ENCODE measurements around the gene GLI3. TPM values are rescaled to one million over a fixed set of nuclear protein-coding genes. Genes with fewer than 3 reads are reported as not detected.

Gene GLI3
- total RNA-seq, 1 experiment from 2014 or later = 23.1 TPM

DNA sequence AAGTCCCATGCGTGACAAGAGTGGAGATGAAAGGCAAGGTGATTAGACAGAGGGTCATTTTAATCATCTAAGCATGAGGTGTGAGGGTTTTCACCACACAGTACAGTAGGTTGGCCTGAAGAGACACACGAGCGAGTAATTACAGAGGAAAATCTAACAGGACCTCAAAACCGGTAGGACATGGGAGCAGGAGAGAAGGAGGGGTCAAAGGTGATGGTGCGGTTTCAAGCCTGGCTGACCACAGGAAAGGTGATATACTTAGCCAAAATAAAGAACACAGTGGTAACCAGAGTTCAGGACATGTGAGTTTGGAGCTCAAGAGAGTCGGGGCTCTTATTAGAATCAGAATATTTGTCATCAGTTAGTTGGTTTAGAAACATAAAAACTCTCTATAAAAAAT, 20.0 kb downstream of the GLI3 start:
- intact Hi-C loops (cut with micrococcal nuclease) = no loop called here
- ChIA-PET POLR2A (interaction anchor here (0.6 to 9.1 kb wide), 4 partner anchors 15 to 300 kb away, joined by 3 to 135 read pairs (median 19); no protein-coding TSS in a partner anchor), CTCF (interaction anchor here (0.6 to 1.1 kb wide), 4 partner anchors 22 to 616 kb away, joined by 3 read pairs; no protein-coding TSS in a partner anchor)
- BruUV-seq (replicated peaks) = no TSS peak
- no peak overlapping the region for H3K27ac Mint-ChIP-seq (ENCODE audit: low read depth, unreplicated experiment)
- H3K9me3 Mint-ChIP-seq (ENCODE audit: unreplicated experiment) = no peaks in the 10 kb centered on the region
- no peak for DNase-seq (ENCODE audit: unreplicated experiment)
- peaks cover 33% of the 10 kb centered on the region for H3K4me1 Mint-ChIP-seq (ENCODE audit: insufficient read depth, unreplicated experiment)
- TF ChIP-seq, protein P1, sequence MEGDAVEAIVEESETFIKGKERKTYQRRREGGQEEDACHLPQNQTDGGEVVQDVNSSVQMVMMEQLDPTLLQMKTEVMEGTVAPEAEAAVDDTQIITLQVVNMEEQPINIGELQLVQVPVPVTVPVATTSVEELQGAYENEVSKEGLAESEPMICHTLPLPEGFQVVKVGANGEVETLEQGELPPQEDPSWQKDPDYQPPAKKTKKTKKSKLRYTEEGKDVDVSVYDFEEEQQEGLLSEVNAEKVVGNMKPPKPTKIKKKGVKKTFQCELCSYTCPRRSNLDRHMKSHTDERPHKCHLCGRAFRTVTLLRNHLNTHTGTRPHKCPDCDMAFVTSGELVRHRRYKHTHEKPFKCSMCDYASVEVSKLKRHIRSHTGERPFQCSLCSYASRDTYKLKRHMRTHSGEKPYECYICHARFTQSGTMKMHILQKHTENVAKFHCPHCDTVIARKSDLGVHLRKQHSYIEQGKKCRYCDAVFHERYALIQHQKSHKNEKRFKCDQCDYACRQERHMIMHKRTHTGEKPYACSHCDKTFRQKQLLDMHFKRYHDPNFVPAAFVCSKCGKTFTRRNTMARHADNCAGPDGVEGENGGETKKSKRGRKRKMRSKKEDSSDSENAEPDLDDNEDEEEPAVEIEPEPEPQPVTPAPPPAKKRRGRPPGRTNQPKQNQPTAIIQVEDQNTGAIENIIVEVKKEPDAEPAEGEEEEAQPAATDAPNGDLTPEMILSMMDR (IDR thresholded peaks at IDR 0.05; ENCODE audit: unreplicated experiment) = no peak
- no peaks in the 10 kb centered on the region for H3K27me3 Mint-ChIP-seq (ENCODE audit: insufficient read depth, unreplicated experiment)
- no peak overlapping the region for H3K4me3 Mint-ChIP-seq (ENCODE audit: unreplicated experiment)
- H3K36me3 Mint-ChIP-seq (ENCODE audit: insufficient read depth, unreplicated experiment) = peaks cover 62% of the 10 kb centered on the region

GRCh38 chr7:42214060-42214679, 22.8 kb downstream of the GLI3 start:
- Mint-ChIP-seq H3K27me3 (ENCODE audit: insufficient read depth, unreplicated experiment) (no peaks in the 10 kb centered on the region), H3K36me3 (ENCODE audit: insufficient read depth, unreplicated experiment) (peaks cover 44% of the 10 kb centered on the region), H3K9me3 (ENCODE audit: unreplicated experiment) (no peaks in the 10 kb centered on the region), H3K4me1 (ENCODE audit: insufficient read depth, unreplicated experiment) (peaks cover 11% of the 10 kb centered on the region), H3K27ac (ENCODE audit: low read depth, unreplicated experiment) (no peak overlapping the region), H3K4me3 (ENCODE audit: unreplicated experiment) (no peak overlapping the region)
- intact Hi-C loops (cut with micrococcal nuclease) = no loop called here
- no peak for DNase-seq (ENCODE audit: unreplicated experiment)
- BruUV-seq (replicated peaks) = no TSS peak
- ChIA-PET CTCF (interaction anchor here (0.6 kb wide), 1 partner anchor 173 kb away, joined by 4 read pairs; no protein-coding TSS in a partner anchor), POLR2A (interaction anchor here (0.6 to 1.2 kb wide), 3 partner anchors 18 to 1431 kb away, joined by 3 to 4 read pairs (median 3); no protein-coding TSS in a partner anchor)
- TF ChIP-seq, protein P1 (IDR thresholded peaks at IDR 0.05; ENCODE audit: unreplicated experiment) = no peak

DNA sequence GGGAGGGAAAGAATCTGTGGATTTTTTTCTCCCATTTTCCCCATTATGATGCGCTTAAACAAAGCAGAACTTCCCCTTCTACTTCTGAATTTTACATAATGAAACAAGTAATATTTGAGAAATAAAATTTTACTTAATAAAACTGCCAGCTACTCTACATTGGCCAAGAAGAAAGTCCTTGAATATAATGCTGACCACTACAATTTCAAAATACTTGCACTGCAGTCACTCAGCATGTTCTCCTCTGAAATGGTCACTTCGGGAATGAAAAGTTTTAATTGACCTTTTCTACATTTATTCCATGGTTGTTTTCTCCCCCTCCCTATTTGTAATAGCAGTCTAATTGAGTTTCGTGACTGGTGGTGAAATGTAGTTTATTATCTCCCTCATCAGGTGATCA, 23.9 kb downstream of the GLI3 start:
- intact Hi-C loops (cut with micrococcal nuclease) = no loop called here
- Mint-ChIP-seq H3K4me3 (ENCODE audit: unreplicated experiment) (no peak overlapping the region), H3K27ac (ENCODE audit: low read depth, unreplicated experiment) (no peak overlapping the region), H3K4me1 (ENCODE audit: insufficient read depth, unreplicated experiment) (peaks cover 6% of the 10 kb centered on the region), H3K27me3 (ENCODE audit: insufficient read depth, unreplicated experiment) (no peaks in the 10 kb centered on the region), H3K36me3 (ENCODE audit: insufficient read depth, unreplicated experiment) (peaks cover 37% of the 10 kb centered on the region), H3K9me3 (ENCODE audit: unreplicated experiment) (no peaks in the 10 kb centered on the region)
- no peak for DNase-seq (ENCODE audit: unreplicated experiment)
- ChIA-PET CTCF (interaction anchor here (1.1 kb wide), 2 partner anchors 60 to 234 kb away, joined by 3 read pairs; no protein-coding TSS in a partner anchor), POLR2A (interaction anchor here (0.5 to 1.2 kb wide), 4 partner anchors 14 to 152 kb away, joined by 3 to 4 read pairs (median 4); no protein-coding TSS in a partner anchor)
- BruUV-seq (replicated peaks) = no TSS peak
- TF ChIP-seq, protein P1 (IDR thresholded peaks at IDR 0.05; ENCODE audit: unreplicated experiment) = no peak

DNA sequence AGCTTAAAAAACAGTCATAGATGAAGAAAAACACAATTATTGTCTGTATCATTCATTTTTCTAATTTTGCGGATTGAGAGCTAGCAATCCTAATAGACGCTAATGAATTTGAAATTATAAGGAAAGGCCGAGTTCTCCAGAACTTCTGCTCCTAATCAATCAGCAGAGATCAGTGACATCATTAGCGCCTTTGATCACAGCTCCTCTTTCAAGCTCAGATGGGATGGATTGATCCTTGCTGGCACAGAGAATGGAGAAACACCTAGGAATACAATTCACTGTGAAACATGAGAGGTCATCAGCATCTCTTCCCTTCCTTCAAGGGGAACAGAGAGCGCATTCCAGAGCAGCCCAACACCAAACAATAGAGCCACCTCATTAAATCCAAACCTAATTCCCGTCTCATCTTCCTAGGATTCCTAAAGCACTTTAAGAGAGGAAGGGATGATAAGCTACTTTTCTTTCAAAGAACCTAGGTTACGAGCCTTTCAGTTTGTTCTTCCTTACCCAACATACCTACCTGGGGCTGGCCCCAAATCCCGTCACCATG, 24.4 kb downstream of the GLI3 start:
- BruUV-seq (replicated peaks) = no TSS peak
- no peak overlapping the region for H3K27ac Mint-ChIP-seq (ENCODE audit: low read depth, unreplicated experiment)
- no peak for DNase-seq (ENCODE audit: unreplicated experiment)
- CTCF ChIA-PET = interaction anchor here (0.8 to 1.1 kb wide), 3 partner anchors 23 to 233 kb away, joined by 3 read pairs; no protein-coding TSS in a partner anchor
- TF ChIP-seq, protein P1 (IDR thresholded peaks at IDR 0.05; ENCODE audit: unreplicated experiment) = no peak
- peaks cover 37% of the 10 kb centered on the region for H3K36me3 Mint-ChIP-seq (ENCODE audit: insufficient read depth, unreplicated experiment)
- no peaks in the 10 kb centered on the region for H3K27me3 Mint-ChIP-seq (ENCODE audit: insufficient read depth, unreplicated experiment)
- POLR2A ChIA-PET = interaction anchor here (0.5 to 1.2 kb wide), 5 partner anchors 13 to 151 kb away, joined by 3 to 4 read pairs (median 3); no protein-coding TSS in a partner anchor
- H3K4me1 Mint-ChIP-seq (ENCODE audit: insufficient read depth, unreplicated experiment) = peaks cover 6% of the 10 kb centered on the region
- no peaks in the 10 kb centered on the region for H3K9me3 Mint-ChIP-seq (ENCODE audit: unreplicated experiment)
- intact Hi-C loops (cut with micrococcal nuclease) = no loop called here
- H3K4me3 Mint-ChIP-seq (ENCODE audit: unreplicated experiment) = no peak overlapping the region

All from MCF 10A (cell line).